HG02840 (cell line): Measurements from ENCODE around the gene CCP110.

Experiments
- ATAC-seq: cut with Tn5 transposase; IDR thresholded peaks from one replicate; pipeline ENCODE4 v1.9.1; 2021; ENCODE audit warnings: mild to moderate bottlenecking, moderate library complexity, moderate number of reproducible peaks; ENCODE audit not compliant: unreplicated experiment, low FRiP score

Gene CCP110

GRCh38 chr16:19595043-19595767, 71.5 kb downstream of the CCP110 start:
- ATAC-seq = no peak

DNA sequence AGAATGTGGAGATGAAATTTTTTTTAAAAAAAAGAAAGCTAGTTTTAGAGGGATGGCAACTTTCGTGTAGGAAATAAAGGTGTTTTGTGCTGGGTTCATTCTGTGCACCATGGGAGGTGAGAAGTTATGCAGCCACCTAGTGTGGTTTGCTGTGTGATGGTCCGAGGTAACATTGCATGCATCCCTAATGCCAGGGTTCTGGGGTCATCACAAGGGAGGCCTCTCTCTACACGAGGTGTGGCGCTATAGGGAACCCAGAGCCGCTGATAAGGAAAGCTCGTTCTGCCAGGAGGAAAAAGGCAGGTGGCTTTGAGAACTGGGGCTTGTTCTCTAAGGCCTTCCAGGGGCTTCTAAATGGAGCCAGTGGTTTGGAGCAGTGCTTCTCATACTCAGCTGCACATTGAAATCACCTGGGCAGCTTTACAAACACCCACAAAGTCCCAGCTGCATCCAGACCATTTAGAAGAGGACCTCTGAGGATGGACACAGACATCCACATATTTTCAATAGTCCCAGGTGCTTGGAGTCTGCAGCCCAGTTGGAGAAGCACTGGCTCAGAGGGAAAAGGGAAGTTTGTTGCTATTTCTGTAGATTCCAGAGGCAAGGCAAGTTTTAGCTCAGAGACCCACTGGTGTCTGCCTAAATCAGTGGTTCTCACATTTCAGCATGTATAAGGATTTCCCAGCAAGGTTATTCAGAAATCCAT, 75.2 kb downstream of the CCP110 start:
- ATAC-seq = no peak

DNA sequence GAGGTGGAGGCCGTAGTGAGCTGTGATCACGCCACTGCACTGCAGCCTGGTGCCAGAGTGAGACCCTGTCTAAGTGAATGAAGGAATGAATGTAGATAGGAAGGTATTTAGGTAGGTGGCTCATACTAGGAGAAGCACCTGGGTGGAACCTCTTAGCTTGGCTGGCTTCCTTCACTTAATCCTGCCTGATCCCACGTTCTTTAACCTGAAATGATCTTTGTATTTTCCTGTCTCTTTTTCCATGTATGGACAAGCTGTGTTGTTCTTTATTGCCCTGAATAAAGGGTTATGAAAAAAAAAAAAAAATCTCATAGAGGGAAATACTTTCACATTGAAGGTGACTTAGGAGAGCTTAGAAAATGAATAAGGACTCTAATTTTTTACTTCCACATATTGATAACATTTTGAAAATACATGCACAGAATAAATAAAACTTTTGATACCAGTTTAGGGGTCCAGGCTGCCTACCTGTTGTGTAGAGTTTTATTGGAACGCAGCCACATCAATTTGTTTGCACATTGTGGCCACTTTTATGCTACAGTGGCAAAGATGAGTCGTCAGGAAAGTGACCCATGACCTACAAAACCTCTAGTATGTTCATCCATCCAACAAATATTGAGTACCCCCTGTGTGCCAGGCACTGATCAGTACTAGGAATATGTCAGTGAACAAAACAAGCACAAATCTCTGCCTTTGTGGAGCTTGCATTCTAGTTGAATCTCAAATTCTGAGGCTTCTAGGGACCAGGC, 76.4 kb downstream of the CCP110 start:
- no peak for ATAC-seq

GRCh38 chr16:19601083-19601976, 77.6 kb downstream of the CCP110 start:
- ATAC-seq = no peak
